Measurements from ENCODE around the gene KCTD3. TPM values are rescaled to one million over a fixed set of nuclear protein-coding genes. Genes with fewer than 3 reads are reported as not detected.

Gene KCTD3
- total RNA-seq, 1 experiment from 2014 or later, result 39.3 TPM

GRCh38 chr1:215665215-215665614 is 98.1 kb downstream of the KCTD3 start:
- Mint-ChIP-seq H3K4me1 (peaks cover 23 to 24% of the 10 kb centered on the region in 2 experiments), H3K9me3 (peaks cover 0 to 2% of the 10 kb centered on the region in 2 experiments; a peak in 1 of 5 replicates), H3K27me3 (ENCODE audit: low read depth) (no peaks in the 10 kb centered on the region; the same call in 1 of the 2 replicates), H3K4me3 (no peak overlapping the region), H3K36me3 (ENCODE audit: insufficient read depth in 1 of 3, low read depth in 3 of 3) (no peaks in the 10 kb centered on the region), H3K27ac (peak overlapping the region in 1 of 3 experiments; percentile 9; a peak in 1 of 7 replicates)
- Histone ChIP-seq H3K9me3 (ENCODE audit: control insufficient read depth, low read depth, low read length) (no peaks in the 10 kb centered on the region), H3K56ac (ENCODE audit: insufficient read length, low read depth, low read length) (no peak overlapping the region), H3K4me2 (ENCODE audit: insufficient read depth, insufficient read length, low read length) (no peak overlapping the region), H4K5ac (ENCODE audit: insufficient read length, low read depth, low read length) (no peak overlapping the region), H2BK120ac (ENCODE audit: low read depth, low read length, poor library complexity, severe bottlenecking) (no peak overlapping the region), H2AFZ (ENCODE audit: low read length) (no peak overlapping the region), H3K4ac (ENCODE audit: low read depth, low read length) (no peak overlapping the region), H4K20me1 (ENCODE audit: control insufficient read depth, insufficient read depth, insufficient read length) (no peaks in the 10 kb centered on the region), H2AK5ac (ENCODE audit: insufficient read length, low read length) (no peak overlapping the region), H2BK12ac (ENCODE audit: insufficient read length, low read depth, low read length) (no peak overlapping the region), H3K79me2 (ENCODE audit: insufficient read depth, low read length) (no peaks in the 10 kb centered on the region), H4K91ac (ENCODE audit: insufficient read length, low read depth, low read length) (no peak overlapping the region), H3K23me2 (ENCODE audit: insufficient read length, low read depth, low read length, poor library complexity, severe bottlenecking) (no peaks in the 10 kb centered on the region), H3K9ac (ENCODE audit: extremely low read depth, insufficient read length, low read length) (no peak overlapping the region), H3K18ac (ENCODE audit: insufficient read length, low read depth, low read length) (no peak overlapping the region), H3K14ac (ENCODE audit: insufficient read depth, low read length) (no peak overlapping the region), H3T11ph (ENCODE audit: low read length) (no peak overlapping the region), H3K79me1 (ENCODE audit: insufficient read depth, low read depth, low read length, poor library complexity, severe bottlenecking) (no peaks in the 10 kb centered on the region), H3K27ac (ENCODE audit: insufficient read length, low read depth, low read length) (no peak overlapping the region), H3K27me3 (ENCODE audit: insufficient read depth, low read length) (no peaks in the 10 kb centered on the region), H2BK5ac (ENCODE audit: insufficient read length, low read length) (no peak overlapping the region), H3K23ac (ENCODE audit: insufficient read length, low read depth, low read length) (no peak overlapping the region), H4K8ac (replicated peaks; ENCODE audit: insufficient read length, low read depth, low read length) (no peak overlapping the region), H2BK15ac (ENCODE audit: low read depth, low read length) (no peak overlapping the region), H3K4me1 (ENCODE audit: insufficient read depth, low read length) (peaks cover 2% of the 10 kb centered on the region), H2BK20ac (ENCODE audit: low read depth, low read length, poor library complexity, severe bottlenecking) (no peak overlapping the region)
- no CpG with 5 or more reads among the region's 4 CpGs for WGBS (ENCODE audit: extremely low coverage, insufficient read length, low lambda C conversion rate)
- DNase-seq, result no peak
- no peak for TF ChIP-seq CTCF (conservative IDR thresholded peaks at IDR 0.05)

Data from H9 (cell line).